OCI-LY1 (cell line): ENCODE measurements around the gene POTEE.

ENCODE experiments used
- EZH2 ChIP-seq: fragments of 200-600 bp; sonication (generic), shearing (Covaris generic); IDR thresholded peaks from 2 replicates; pipeline ENCODE4 v1.8.0; 2017; ENCODE audit warnings: borderline replicate concordance, mixed run types, mild to moderate bottlenecking, antibody characterized with exemption, low read length, moderate library complexity, mixed read lengths
- TF ChIP-seq, protein P1 (sequence below): fragments of 200-600 bp; sonication (generic), shearing (Covaris generic); IDR thresholded peaks from 2 replicates; pipeline ENCODE4 v1.5.1; 2017; ENCODE audit warnings: mild to moderate bottlenecking, antibody characterized with exemption, low read length, moderate library complexity, mixed read lengths

DNA sequence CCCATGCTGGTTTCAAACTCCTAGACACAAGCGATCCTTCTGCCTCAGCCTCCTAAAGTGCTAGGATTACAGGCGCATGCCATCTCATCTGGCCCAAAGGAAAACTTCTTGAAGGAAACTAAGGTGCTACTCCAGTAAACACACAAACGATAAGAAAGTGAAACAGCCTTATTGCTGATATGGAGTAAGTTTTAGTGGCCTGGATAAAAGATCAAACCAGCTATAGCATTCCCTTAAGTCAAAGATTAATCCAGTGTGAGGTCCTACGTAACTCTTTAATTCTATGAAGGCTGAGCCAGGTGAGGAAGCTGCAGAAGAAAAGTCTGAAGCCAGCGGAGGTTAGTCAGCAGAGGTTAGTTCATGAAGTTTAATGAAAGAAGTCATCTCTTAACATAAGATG, 40.8 kb upstream of the POTEE start:
- TF ChIP-seq, protein P1, sequence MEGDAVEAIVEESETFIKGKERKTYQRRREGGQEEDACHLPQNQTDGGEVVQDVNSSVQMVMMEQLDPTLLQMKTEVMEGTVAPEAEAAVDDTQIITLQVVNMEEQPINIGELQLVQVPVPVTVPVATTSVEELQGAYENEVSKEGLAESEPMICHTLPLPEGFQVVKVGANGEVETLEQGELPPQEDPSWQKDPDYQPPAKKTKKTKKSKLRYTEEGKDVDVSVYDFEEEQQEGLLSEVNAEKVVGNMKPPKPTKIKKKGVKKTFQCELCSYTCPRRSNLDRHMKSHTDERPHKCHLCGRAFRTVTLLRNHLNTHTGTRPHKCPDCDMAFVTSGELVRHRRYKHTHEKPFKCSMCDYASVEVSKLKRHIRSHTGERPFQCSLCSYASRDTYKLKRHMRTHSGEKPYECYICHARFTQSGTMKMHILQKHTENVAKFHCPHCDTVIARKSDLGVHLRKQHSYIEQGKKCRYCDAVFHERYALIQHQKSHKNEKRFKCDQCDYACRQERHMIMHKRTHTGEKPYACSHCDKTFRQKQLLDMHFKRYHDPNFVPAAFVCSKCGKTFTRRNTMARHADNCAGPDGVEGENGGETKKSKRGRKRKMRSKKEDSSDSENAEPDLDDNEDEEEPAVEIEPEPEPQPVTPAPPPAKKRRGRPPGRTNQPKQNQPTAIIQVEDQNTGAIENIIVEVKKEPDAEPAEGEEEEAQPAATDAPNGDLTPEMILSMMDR, result no peak
- no peak for TF ChIP-seq EZH2
